Astrocyte of the cerebellum (primary cell): ENCODE results near the gene ADAM15.

Experiments
- DNase-seq: peaks from one replicate; pipeline ENCODE4 v3.0.0-alpha.2; 2011; ENCODE audit warnings: low read depth
- H3K4me3 ChIP-seq: 2 replicates; pipeline ENCODE4 v1.5.1; 2011; ENCODE audit warnings: mild to moderate bottlenecking, low read depth, low read length, moderate library complexity
- in situ Hi-C: cut with HindIII; loops from 2 replicates; pipeline ENCODE4 v1.10.0; 2017; ENCODE audit warnings: low sequenced_read_pairs
- TF ChIP-seq, protein P1 (sequence below): IDR thresholded peaks from 2 replicates; pipeline ENCODE4 v1.5.1; 2012; ENCODE audit warnings: low read length, low read depth, moderate library complexity, mild to moderate bottlenecking; ENCODE audit errors: missing control alignments

ADAM15 gene

DNA sequence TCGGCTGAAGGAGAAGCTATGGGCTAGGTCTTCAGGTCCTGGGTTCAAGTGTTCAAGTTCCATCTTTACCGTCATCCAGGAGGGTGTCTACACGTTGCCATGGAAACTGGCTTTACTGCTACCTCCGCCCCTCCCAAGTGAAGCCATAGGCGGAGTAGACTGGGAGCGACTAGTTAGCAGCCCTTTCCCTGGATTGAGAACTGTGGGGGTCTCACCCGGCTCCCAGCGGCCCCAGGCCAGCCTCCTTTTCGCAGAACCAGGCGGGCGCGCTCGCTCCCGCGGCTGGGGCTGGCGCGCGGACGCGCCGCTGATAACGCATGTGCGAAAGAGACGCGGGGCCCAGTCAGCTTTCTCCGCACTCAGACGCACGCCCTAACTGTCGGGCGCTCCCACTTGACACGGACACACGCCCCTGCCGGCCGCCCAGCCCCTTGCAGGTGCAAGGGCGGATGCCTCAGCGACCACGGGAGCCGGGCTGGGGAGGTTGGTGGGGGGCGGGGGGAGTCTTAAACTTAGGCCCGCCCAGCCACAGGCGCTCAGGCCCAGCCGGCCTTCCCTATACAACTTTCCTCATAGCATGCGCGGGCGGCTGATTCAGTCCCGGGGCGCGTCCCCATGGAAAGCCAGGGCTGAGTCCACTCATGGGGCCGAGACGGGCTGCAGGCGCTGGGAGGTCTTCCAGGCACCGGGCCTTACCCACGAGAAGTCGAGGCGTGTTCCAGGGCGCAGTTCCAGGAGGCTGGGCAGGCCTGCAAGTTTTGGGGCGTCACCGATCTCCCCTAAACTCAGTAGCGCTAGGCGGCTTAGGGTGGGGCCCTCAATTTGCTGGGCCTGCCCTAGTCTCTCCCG lies 19.8 kb downstream of the ADAM15 start:
- H3K4me3 ChIP-seq, result peak overlapping the region; percentile 41
- in situ Hi-C loops, result no loop called here
- DNase-seq, result no peak
- TF ChIP-seq, protein P1, sequence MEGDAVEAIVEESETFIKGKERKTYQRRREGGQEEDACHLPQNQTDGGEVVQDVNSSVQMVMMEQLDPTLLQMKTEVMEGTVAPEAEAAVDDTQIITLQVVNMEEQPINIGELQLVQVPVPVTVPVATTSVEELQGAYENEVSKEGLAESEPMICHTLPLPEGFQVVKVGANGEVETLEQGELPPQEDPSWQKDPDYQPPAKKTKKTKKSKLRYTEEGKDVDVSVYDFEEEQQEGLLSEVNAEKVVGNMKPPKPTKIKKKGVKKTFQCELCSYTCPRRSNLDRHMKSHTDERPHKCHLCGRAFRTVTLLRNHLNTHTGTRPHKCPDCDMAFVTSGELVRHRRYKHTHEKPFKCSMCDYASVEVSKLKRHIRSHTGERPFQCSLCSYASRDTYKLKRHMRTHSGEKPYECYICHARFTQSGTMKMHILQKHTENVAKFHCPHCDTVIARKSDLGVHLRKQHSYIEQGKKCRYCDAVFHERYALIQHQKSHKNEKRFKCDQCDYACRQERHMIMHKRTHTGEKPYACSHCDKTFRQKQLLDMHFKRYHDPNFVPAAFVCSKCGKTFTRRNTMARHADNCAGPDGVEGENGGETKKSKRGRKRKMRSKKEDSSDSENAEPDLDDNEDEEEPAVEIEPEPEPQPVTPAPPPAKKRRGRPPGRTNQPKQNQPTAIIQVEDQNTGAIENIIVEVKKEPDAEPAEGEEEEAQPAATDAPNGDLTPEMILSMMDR, result peak; percentile 27

DNA sequence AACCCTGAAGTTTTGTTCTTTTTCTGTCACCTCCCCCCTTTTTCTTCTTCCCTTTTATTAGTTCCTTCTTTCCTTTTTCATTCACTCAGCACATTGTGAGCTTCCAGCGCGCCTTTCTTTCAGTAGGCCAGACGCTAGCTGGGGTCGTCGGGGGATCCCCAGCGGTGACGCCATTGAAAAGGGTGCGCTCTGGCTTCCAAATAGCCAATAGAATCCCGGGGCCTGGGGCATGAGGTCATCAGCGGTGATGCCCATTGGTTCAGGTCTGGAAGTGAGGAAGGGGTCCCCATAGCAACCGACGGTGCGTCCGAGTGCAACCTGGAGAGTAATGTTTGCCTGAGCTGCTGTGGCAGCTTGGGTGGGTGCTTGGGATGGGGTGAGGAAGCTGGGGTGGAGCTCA lies 20.6 kb downstream of the ADAM15 start:
- no peak overlapping the region for H3K4me3 ChIP-seq
- DNase-seq, result no peak
- in situ Hi-C loops, result no loop called here
- TF ChIP-seq, protein P1, result no peak

DNA sequence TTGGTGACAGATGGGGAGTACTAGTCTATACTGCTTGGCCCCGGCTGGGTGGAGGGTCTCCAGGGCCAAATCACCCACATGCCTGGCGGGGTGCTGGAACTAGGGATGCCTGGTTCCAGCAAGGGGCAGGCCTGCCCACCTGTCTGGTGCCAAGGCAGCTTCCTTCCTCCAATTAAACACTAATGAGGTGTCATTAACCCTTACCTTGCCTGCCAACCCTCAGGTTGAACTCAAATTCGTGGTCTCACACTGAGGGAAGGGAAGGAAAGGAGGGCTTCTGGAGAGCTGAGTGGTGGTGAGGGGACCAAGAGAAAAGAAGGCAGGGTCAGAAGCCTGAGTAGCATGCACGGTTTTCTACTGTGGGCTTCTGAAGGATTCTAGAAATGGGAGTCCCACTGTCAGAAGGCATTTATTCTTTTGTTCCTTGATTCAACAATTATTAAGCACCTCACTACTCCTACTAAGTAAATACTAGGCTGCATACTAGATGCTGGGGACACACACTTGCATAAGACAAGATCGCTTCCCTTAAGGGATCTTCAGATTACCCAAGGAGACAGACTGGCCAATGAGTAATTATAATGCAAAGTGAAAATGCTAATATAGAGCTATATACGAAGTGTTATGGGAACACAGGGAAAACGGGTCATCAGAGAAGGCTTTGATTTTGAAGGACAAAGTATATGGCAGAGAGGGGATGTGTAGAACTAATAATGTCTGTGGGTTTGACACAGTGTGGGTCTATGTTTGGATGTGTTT lies 21.6 kb downstream of the ADAM15 start:
- H3K4me3 ChIP-seq, result no peak overlapping the region
- TF ChIP-seq, protein P1, result no peak
- DNase-seq, result no peak
- in situ Hi-C loops, result no loop called here

DNA sequence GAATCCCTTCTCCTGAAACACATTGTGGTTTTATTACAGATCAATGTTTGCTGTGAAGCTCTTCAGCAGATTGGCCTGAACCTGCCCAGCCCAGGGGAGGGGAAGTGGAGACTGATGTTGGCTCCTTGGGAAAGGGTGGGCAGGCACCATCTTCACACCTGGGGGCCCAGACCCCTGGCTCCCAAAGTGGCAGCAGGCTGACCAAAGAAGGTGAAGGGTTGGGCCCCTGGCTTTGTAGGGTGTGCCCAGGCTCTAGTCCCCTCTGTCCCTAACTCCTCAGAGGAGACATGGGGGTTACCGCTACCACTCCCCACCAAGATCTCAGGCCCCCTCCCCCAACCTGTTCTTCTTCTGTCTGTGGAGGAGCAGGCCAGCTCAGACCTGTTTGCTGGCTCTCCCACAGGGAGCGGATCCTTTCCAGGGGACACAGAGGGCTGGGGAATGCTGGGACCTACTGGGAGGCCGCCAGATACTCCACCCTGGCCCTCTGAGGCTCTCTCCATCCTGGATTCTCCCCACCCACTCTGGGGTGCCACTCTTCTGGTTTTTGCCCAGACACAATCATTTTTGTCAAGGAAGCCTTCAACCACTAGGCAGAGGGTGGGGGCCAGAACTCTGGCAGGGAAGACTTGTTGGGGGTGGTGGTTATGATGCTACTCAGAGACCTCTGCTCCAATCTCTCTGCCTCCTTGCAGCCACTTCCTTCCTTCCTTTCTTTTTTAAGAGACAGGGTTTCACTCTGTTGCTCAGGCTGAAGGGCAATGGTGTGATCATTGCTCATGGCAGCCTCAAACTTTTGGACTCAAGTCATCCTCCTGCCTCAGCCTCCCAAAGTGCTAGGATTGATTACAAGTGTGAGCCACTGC lies 22.5 kb downstream of the ADAM15 start:
- no peak for DNase-seq
- H3K4me3 ChIP-seq, result no peak overlapping the region
- TF ChIP-seq, protein P1, result no peak
- in situ Hi-C loops, result no loop called here

DNA sequence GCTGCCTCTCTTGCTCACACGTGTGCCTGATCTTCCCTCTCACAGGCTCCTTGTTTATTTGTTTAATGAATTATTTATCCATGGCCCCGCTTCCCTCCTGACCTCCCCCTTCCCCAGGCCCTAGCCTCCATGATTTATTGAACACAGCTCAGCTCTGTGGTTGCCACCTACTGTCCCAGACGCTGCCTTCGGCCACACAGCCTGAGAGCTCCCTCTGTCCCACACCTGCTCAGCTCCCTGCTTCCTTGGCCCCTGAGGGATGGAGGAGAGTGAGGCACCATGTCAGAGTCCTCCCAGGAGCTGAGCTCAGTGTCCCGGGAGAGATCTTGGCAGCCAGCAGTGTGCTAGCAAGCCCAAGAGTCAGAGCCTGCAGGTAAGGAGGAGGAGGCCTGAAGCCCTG lies 24.4 kb downstream of the ADAM15 start:
- H3K4me3 ChIP-seq, result no peak overlapping the region
- no peak for DNase-seq
- in situ Hi-C loops, result no loop called here
- TF ChIP-seq, protein P1, result no peak

DNA sequence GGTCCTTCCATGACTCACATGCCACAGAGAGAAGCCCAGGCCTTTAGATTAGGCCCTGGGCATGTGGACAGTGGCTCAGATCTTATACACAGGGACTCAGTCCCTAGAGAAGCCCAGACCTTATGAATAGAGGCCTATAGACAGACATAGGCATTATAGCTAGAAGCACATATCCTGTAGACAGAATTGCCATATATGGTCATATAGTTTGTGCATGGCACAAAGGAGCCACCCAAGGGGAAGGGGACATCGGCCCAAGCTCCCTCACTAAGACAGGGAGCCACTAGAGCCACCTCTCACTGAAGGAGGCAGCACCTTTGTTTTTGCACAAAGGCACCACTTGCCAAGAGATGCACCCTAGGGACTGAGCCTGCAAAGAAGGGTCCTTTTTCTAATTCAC lies 25.3 kb downstream of the ADAM15 start:
- no peak overlapping the region for H3K4me3 ChIP-seq
- TF ChIP-seq, protein P1, result no peak
- DNase-seq, result no peak
- in situ Hi-C loops, result no loop called here
